Ishikawa (cell line): ENCODE measurements around the gene CX3CR1.

Experiments used
- CEBPB ChIP-seq: IDR thresholded peaks from 2 replicates; pipeline ENCODE4 v1.6.1; 2012
- CREB1 ChIP-seq: IDR thresholded peaks from 2 replicates; pipeline ENCODE4 v1.6.1; 2012; ENCODE audit warnings: low read depth
- EGR1 ChIP-seq: IDR thresholded peaks from 2 replicates; pipeline ENCODE4 v1.6.1; 2012
- EP300 ChIP-seq: IDR thresholded peaks from 2 replicates; pipeline ENCODE4 v1.6.1; 2012; ENCODE audit warnings: borderline replicate concordance
- FOXM1 ChIP-seq: IDR thresholded peaks from 2 replicates; pipeline ENCODE4 v1.6.1; 2012; ENCODE audit warnings: low read depth, borderline replicate concordance
- MAX ChIP-seq: IDR thresholded peaks from 2 replicates; pipeline ENCODE4 v1.6.1; 2012
- NFIC ChIP-seq: IDR thresholded peaks from 2 replicates; pipeline ENCODE4 v1.6.1; 2012
- RAD21 ChIP-seq: IDR thresholded peaks from 2 replicates; pipeline ENCODE4 v1.6.1; 2012; ENCODE audit warnings: low read depth
- REST ChIP-seq: IDR thresholded peaks from 2 replicates; pipeline ENCODE4 v1.6.1; 2012; ENCODE audit warnings: low read depth, mild to moderate bottlenecking
- TAF1 ChIP-seq: IDR thresholded peaks from 2 replicates; pipeline ENCODE4 v1.6.1; 2012; ENCODE audit warnings: low read depth, mild to moderate bottlenecking
- TCF12 ChIP-seq: IDR thresholded peaks from 2 replicates; pipeline ENCODE4 v1.6.1; 2012; ENCODE audit warnings: low read depth
- TEAD4 ChIP-seq: IDR thresholded peaks from 2 replicates; pipeline ENCODE4 v1.6.1; 2012
- USF1 ChIP-seq: IDR thresholded peaks from 2 replicates; pipeline ENCODE4 v1.6.1; 2012
- YY1 ChIP-seq: IDR thresholded peaks from 2 replicates; pipeline ENCODE4 v1.6.1; 2012; ENCODE audit warnings: low read depth
- ZBTB7A ChIP-seq: IDR thresholded peaks from 2 replicates; pipeline ENCODE4 v1.6.1; 2012; ENCODE audit warnings: low read depth

The CX3CR1 gene

GRCh38 chr3:39224288-39224687 is 55.5 kb downstream of the CX3CR1 start:
- TF ChIP-seq TEAD4: no peak
- no peak for TF ChIP-seq TCF12
- no peak for TF ChIP-seq CEBPB
- TF ChIP-seq RAD21: no peak
- no peak for TF ChIP-seq CREB1
- no peak for TF ChIP-seq MAX
- no peak for TF ChIP-seq EGR1
- no peak for TF ChIP-seq EP300
- TF ChIP-seq YY1: no peak

GRCh38 chr3:39222939-39223338 is 56.9 kb downstream of the CX3CR1 start:
- TF ChIP-seq TCF12: no peak
- TF ChIP-seq MAX: no peak
- TF ChIP-seq NFIC: no peak
- no peak for TF ChIP-seq TAF1

GRCh38 chr3:39222462-39222861 is 57.4 kb downstream of the CX3CR1 start:
- TF ChIP-seq EP300 (no peak), YY1 (no peak), TAF1 (no peak), TEAD4 (no peak), RAD21 (no peak), REST (no peak), FOXM1 (no peak), MAX (no peak), NFIC (no peak), TCF12 (no peak), CREB1 (no peak), CEBPB (no peak), USF1 (no peak), EGR1 (no peak), ZBTB7A (no peak)

- TF ChIP-seq EP300: no peak
- TF ChIP-seq NFIC: no peak
- TF ChIP-seq CEBPB: no peak
- TF ChIP-seq TEAD4: no peak
- no peak for TF ChIP-seq CREB1
- no peak for TF ChIP-seq RAD21
- no peak for TF ChIP-seq USF1
- no peak for TF ChIP-seq YY1
- TF ChIP-seq REST: no peak
- no peak for TF ChIP-seq MAX
- TF ChIP-seq EGR1: no peak
These were observed 58.7 kb downstream of the CX3CR1 start for GRCh38 chr3:39221141-39221530.

- no peak for TF ChIP-seq MAX
- no peak for TF ChIP-seq TCF12
- TF ChIP-seq ZBTB7A: no peak
- TF ChIP-seq FOXM1: no peak
- TF ChIP-seq EGR1: no peak
- no peak for TF ChIP-seq CEBPB
- no peak for TF ChIP-seq TAF1
- TF ChIP-seq USF1: no peak
- TF ChIP-seq NFIC: no peak
- TF ChIP-seq CREB1: no peak
- TF ChIP-seq REST: no peak
- no peak for TF ChIP-seq YY1
These were observed 59.3 kb downstream of the CX3CR1 start for GRCh38 chr3:39220407-39221140.
